HG03439 (cell line): ENCODE data around the gene OSBPL1A.
"Not testable (repeated sequence)": the region's sequence is repeated elsewhere in the genome, so short reads cannot be mapped to it uniquely, and the experiment has no call there.

ENCODE experiments used
- ATAC-seq: cut with Tn5 transposase; IDR thresholded peaks from one replicate; pipeline ENCODE4 v1.9.1; 2021; ENCODE audit warnings: mild to moderate bottlenecking, moderate library complexity; ENCODE audit not compliant: unreplicated experiment

OSBPL1A gene

DNA sequence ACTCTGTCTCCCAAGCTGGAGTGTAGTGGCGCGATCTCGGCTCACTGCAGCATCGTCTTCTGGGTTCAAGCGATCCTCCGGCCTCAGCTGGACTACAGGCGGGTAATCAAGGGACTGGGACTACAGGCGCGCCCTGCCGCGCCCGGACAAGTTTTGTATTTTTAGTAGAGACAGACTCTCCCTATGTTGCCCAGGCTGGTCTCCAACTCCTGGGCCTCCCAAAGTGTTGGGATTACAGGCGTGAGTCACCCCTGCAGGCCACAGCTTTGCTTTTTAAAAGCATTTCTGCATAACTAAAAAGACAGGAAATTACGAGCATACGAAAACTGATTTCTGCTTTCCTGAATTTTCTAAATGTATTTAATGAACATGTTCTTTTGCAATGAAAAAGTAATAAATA is 916 bp upstream of the OSBPL1A start:
- ATAC-seq: no peak

DNA sequence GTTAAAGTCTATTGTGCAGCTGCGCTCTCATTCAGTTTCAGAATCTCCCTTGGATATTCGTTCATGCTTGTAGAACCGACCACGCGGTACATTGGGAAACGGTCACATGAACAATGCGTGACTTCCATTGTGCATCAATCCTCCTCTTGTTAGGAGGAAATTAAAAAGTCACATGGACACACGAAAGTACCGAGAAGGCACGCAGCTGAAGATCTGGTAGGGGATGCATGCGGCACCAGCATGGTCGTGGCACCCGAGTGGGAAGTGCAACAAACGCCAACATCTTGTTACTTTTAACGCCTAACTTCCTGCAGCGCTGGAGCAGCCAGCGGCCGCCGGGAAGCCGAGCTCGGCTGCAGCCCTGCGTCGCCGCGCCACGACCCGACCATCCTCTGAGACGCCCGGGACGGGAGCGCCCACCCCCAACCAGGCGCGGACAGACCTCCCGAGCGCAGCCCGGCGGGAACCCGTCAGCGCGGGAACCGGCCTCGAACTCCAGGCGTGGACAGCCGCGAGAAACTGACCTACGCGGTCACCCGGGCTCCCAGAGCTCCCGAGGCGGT is 412 bp downstream of the OSBPL1A start:
- ATAC-seq: peak; percentile 15

DNA sequence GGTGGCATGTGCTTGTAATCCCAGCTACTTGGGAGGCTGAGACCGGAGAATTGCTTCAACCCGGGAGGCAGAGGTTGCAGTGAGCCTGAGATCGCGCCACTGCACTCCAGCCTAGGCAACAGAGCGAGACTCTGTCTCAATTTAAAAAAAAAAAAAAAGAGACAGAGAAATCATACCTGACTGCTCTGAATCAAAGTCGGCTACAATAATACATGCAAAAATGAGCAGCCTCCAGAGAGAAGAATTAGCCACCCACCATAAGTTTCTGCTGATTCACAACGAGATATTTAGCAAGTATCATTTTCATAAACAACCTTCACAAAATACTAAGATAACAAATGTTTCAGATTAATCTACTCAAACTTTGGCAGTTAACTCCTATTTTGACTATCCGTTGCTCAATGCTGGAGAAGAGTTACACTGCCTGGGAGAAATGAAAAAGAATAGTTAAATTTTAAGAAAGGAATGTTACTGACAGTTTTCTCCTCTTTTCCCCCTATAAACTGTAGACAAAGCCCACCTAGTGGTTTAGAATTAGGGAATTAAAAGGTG is 1.5 kb downstream of the OSBPL1A start:
- no peak for ATAC-seq

DNA sequence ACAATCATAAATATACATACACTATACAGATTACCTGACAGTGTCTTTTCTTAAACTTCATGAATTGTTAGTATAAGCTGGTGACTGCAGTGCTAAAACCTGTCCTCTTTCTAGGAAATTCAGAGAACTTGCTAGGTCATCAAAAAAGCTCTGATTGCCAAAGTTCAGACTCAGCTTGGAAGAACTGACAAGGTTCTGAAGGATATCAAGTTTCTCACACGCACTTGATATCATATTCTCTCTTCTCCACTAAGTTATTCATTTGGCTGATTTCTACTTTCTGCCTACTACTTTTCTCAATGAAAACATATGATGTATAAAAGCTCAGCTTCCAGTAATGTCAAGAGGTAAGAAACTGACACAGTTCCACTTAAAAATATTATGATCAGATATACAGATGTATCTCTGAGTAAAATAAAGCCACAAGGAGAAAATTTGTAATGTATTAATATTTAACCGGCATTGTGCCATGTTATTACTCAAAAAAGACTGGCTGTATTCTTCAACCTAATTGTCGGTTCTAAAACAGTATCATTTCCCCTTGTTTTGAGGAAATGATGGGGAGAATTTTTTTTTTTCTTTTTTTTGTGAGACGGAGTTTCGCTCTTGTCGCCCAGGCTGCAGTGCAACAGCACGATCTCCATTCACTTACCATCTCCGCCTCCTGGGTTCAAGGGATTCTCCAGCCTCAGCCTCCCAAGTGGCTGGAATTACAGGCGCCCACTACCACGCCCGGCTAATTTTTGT is 2.4 kb downstream of the OSBPL1A start:
- no peak for ATAC-seq

DNA sequence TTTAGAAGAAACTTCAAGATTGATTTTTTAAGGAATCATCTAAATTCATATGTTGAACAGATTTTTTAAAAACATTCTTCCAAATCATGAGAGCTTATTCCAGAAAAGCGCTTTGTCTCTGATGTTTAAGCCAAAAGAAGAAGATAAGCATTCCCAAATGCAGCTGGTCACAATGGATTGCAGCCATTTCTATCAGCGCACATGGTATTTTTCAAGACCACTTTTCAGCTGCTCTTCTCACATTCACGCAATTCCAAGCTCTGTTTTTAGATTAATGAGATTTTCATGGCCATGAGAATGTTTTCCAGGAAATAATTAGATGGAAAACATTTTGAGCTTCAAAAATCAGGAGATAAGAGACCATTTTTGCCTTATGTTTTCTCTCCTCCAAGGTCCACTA is 8.7 kb downstream of the OSBPL1A start:
- ATAC-seq: no peak

DNA sequence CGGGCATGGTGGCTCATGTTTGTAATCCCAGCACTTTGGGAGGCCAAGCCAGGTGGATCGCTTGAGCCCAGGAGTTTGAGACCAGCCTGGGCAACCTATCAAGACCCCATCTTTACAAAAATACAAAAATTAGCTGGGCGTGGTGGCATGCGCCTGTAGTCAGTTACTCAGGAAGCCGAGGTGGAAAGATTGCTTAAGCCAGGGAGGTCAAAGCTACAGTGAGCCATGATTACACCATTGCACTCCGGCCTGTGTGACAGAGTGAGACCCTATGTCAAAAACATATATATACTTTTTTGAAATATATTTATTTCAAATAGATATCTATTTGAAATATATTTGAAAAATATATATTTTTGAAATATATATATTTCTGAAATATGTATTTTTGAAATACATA is 10.9 kb downstream of the OSBPL1A start:
- no peak for ATAC-seq

DNA sequence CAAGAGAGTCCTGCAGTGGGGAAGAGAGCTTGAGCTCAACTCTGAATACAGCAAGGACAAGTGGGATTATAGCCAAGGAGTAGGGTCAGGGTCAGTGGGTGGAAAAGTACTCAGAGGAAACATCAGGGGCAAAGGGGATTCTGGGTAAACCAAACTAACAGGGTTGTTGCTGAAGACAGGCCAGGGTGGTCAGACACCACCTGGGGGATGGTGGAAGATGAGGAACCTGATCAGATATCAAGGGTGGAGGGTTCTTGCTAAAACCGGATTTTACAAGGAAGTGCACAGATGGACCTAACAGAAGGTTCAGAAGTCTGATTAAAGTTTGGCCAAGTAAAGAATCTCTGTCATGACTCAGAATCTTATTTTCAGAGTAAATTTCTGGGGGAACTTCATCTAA is 16.5 kb downstream of the OSBPL1A start:
- ATAC-seq: no peak

DNA sequence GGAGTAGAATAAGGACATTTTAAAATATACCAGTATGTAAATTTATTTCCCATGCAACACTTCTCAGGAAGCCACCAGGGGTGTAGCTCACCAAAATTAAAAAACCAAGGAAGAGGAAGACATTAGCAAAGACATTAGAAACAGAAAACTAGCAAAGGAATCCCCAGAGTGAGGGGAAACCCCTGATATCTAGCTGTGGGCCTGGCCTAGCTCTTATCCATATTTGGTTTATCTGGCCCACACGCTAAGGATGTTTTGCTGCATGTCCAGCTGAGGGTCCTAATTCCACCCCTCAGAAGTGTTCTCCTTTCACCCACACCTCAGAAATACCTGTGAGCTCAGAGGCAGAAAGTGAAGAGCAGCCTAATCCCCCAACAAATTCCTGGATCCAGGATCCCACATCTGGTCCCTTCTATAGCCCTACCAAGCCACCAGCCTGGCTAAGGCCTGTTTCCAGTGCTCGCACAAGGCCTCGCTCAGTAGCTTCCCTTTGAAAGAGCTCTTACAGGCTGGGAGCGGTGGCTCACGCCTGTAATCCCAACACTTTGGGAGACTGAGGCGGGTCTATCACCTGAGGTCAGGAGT is 17.4 kb downstream of the OSBPL1A start:
- no peak for ATAC-seq

DNA sequence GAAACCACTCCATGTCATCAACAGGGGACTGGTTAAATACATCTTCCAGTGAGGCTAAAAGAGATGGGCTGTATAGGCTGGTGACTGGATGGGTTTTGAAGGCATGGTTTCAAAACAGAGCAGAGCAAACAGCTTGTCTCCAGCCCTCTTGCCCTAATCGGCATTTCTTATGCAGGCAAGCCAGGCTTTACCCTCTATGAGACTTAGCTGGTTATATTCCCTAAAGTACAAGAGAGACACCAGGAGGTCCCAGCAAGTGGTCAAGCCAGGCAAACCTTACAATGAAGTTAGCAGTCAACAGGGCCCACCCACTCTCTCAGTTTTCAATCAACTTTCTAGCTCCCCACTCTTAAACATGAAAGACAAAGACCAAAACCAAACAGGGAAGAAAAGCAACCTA is 19.0 kb downstream of the OSBPL1A start:
- no peak for ATAC-seq

DNA sequence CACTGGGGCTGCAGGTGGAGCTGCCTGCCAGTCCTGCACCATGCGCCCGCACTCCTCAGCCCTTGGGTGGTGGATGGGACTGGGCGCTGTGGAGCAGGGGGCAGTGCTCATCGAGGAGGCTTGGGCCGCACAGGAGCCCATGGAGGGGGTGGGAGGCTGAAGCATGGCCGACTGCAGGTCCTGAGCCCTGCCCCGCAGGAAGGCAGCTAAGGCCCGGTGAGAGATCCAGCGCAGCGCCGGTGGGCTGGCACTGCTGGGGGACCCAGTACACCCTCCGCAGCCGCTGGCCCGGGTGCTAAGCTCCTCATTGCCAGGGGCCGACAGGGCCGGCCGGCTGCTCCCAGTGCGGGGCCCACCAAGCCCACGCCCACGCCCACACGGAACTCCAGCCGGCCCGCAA is 21.1 kb downstream of the OSBPL1A start:
- ATAC-seq: not testable (repeated sequence)

DNA sequence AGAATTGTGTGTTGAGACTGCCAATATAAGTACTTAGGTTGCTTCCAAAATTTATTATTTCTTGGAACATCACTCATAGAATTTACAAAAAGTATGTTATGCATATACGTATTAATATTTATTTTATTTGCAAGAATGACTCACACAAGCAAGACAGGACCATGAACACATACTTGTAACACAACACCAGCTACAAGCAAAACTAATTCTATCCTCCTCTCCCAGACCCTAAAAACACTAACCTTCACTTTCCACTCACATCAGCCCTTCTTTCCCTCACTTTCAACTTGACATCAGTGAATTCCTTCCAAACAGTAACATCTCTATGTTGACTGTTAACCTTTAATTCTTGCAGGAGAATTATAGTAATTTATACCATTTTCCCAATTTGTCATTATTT is 24.3 kb downstream of the OSBPL1A start:
- ATAC-seq: no peak

DNA sequence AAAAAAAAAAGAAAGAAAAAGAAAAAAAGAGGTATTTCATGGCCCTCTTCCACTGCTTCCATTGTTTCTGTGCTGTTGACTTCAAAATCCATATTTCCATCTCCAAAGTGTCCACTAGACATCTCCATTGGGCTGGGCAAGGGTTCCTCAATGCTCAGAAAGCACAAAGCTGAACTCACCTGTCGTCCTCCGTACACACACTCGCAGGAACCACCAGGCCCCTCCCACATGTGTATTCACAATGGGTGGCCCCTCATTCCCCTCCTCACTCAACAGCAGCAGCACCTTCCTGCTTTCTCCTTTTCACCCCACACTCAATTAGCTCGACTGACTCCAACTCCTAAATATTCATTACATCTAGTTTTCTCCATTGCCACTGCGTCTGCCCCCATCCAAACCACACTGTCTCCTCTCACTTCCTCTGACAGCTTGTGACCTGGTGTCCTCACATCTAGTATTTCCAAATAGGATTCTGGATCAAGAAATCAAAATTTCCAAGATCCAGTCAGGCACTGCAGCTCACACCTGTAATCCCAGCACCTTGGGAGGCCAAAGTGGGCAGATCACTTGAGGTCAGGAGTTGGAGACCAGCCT is 25.2 kb downstream of the OSBPL1A start:
- ATAC-seq: no peak

DNA sequence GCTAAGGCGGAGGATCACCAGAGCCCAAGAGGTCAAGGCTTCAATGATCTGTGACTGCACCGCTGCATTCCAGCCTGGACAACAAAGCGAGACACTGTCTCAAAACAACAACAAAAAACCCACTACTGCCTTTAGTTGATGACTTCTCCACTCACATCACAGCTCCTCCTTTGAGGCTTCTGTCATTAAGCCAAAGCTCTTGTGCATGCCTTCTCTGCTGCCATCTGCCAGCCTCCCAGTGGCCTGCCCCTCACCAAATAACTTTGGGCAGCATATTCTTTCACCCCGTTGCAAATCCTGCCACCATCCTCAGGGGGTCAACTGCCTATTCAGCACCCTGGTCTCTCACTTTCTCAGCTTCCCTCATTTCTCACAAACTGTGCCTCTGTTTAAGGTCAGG is 27.5 kb downstream of the OSBPL1A start:
- no peak for ATAC-seq

DNA sequence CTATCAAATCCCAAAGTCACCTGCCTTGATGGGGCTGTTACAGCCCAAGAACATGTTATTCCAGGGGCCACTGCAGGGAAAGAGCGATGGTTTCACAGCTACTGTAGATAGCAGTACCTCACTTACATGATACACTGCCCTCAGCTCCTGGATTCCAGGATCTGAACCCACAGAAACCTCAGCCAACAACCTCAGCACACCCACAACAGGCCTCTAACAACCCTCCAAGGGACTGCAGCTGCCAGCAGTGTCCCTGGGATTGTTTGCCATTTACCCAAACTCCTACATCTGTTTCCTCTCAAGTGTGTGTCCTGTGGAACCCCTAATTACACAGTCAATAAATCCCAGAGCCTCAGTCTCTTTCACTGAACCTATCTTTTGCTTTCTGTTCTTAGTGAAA is 28.2 kb downstream of the OSBPL1A start:
- no peak for ATAC-seq

DNA sequence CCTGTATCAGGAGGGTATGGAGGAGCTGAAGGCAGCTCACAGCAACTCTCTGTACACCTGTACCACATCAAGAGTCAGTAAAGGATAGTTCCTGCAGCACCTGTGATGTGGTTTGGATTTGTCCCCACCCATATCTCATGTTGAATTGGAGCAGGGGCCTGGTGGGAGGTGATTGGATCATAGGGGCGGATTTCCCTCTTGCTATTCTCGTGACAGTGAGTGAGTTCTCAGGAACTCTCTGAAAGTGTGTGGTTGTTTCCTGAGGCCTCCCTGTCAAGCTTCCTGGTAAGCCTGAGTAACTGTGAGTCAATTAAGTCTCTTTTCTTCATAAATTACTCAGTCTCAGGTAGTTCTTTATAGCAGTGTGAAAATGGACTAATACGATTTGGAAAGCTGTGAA is 28.9 kb downstream of the OSBPL1A start:
- ATAC-seq: no peak

DNA sequence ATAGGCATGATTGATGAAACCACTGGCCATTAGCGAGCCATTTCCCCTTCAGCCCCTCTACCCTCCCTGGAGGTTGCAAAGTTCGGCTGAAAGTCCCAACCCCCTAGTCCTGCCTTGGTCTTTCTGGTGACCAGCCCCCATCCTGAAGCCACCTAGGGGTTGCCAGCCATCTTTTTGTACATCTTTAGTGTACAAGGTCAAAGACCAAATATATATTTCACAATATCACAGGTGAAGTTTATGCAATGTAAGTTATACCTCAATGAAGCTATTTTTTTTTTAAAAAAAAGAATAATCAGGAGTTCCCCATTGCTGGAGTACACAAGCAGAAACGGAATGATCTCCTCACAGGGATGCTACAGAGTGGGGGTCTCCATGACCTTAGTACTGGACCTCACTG is 31.3 kb downstream of the OSBPL1A start:
- no peak for ATAC-seq

DNA sequence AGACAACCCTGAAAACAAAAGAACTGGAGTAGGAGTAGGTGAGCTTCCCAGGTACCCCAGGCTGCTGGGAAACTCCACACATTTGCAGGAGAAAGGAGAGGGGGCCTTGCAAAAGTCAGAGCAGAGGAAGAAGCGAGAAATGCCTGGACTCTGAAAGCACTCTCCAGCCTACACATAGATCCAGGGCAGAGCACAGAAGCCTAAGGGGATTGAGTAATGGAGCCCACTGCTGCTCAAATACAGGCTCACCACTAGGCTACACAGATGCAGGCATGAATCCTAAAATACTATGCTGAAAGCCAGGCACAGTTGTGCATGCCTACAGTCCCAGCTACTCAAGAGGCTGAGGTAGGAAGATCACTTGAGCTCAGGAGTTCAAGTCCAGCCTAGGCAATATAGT is 33.4 kb downstream of the OSBPL1A start:
- no peak for ATAC-seq

DNA sequence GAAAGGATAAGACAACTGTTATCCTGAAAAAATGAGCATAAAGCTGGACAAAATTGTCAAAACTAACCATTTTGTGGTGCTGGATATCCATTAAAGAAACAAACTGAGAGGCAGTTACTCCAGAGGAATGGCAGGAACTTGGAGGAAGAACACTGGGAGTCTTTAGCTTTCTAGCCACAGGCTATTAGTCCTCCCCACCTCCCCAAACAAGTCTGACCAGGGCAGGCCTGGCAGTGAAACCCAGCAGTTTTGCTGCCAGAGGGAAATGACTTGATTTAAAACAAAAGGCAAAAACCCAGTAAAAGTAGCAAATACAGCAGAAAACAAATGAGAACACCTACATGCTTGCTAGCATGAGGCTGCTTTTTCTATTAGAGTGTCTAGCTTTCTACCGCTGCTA is 34.9 kb downstream of the OSBPL1A start:
- ATAC-seq: no peak

DNA sequence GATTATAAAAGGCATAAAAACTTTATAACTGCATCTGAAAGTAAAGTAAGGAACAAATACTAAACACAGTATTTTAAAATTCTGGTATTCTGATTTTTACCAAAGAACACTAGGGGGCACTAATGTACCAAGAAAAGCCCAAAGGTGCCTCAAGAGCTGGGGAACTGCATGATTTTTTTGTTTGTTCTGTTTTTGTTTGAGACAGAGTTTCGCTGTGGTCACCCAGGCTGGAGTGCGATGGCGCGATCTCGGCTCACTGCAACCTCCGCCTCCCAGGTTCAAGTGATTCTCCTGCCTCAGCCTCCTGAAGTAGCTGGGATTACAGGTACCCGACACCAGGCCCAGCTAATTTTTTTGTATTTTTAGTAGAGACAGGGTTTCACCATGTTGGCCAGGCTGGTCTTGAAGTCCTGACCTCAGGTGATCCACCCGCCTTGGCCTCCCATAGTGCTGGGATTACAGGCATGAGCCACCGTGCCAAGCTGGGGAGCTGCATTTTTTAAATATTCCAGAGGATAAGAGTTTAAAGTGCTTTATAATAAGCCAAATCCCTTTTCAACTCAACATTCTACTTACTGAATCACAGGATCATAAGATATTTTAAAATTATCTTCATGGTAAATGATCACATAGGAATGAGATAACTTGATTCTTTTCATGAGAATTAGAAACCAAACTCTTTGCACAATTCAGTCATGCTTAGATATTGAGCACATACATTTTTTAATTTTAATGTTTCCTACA is 37.7 kb downstream of the OSBPL1A start:
- peak; percentile 88 for ATAC-seq

DNA sequence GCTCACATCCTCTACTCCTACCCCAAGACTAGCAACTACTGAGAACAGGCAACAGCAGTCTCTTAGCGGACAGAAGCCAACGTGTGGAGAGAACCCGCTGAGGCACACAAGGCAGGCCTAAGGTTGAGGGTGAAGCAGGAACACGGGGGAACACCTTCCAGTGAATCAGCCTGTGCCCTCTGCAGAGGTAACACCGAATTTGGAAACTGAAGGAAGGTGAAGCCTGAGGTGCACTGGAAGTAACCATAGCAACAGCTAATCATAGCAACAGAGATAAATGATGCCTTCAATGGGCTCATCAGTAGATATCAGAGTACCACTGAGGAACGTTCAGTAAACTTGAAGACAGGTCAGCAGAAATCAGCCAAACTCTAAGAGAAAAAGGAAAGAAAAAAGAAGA is 43.3 kb downstream of the OSBPL1A start:
- no peak for ATAC-seq

DNA sequence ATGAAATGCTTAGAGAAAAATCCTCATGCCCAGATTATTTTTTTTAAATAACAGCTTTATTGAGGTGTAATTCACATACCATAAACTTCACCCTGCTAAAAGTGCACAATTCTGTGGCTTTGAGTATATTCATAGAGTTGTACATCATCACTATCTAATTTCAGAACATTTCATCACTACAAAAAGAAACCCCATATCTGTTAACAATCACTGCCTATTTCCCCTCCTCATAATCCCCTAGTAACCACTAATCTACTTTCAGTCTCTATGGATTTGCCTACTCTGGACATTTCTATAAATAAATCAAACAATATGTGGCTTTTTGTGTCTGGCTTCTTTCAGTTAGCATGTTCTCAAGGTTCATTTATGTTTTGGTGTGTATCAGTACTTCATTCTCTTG is 51.4 kb downstream of the OSBPL1A start:
- no peak for ATAC-seq
